HEK293 (cell line): Measurements from ENCODE around the gene ARHGAP33.

Experiments
- CTCF ChIP-seq: fragments of 450-650 bp; formaldehyde crosslinking; IDR thresholded peaks from 2 replicates; pipeline ENCODE4 v1.5.1; 2016; ENCODE audit warnings: missing biosample characterization, missing genetic modification characterization
- SALL2 ChIP-seq: fragments of 450-650 bp; formaldehyde crosslinking; IDR thresholded peaks from 2 replicates; pipeline ENCODE4 v1.5.0; 2017; ENCODE audit warnings: missing biosample characterization, mild to moderate bottlenecking, missing genetic modification characterization, borderline replicate concordance
- ZNF121 ChIP-seq: fragments of 450-650 bp; formaldehyde crosslinking; IDR thresholded peaks from 2 replicates; pipeline ENCODE4 v1.5.1; 2016; ENCODE audit warnings: missing biosample characterization, missing genetic modification characterization
- ZNF146 ChIP-seq: fragments of 450-650 bp; formaldehyde crosslinking; IDR thresholded peaks from 2 replicates; pipeline ENCODE4 v1.5.1; 2016; ENCODE audit warnings: missing biosample characterization, missing genetic modification characterization
- ZNF560 ChIP-seq: fragments of 450-650 bp; formaldehyde crosslinking; IDR thresholded peaks from 2 replicates; pipeline ENCODE4 v1.5.1; 2017; ENCODE audit warnings: missing biosample characterization, missing genetic modification characterization, borderline replicate concordance
- ZNF561 ChIP-seq: fragments of 450-650 bp; IDR thresholded peaks from 2 replicates; pipeline ENCODE4 v1.5.1; 2018; ENCODE audit warnings: missing biosample characterization, missing genetic modification characterization, borderline replicate concordance
- ZNF768 ChIP-seq: fragments of 450-650 bp; formaldehyde crosslinking; IDR thresholded peaks from 2 replicates; pipeline ENCODE4 v1.5.1; 2018; ENCODE audit warnings: missing biosample characterization, mild to moderate bottlenecking, missing genetic modification characterization
- TF ChIP-seq, protein P1 (sequence below): fragments of 450-650 bp; formaldehyde crosslinking; IDR thresholded peaks from 2 replicates; pipeline ENCODE4 v1.5.1; 2016; ENCODE audit warnings: missing biosample characterization, missing genetic modification characterization
- TF ChIP-seq, protein P2 (sequence below): fragments of 450-650 bp; formaldehyde crosslinking; IDR thresholded peaks from 2 replicates; pipeline ENCODE4 v1.5.1; 2016; ENCODE audit warnings: missing biosample characterization, missing genetic modification characterization
- TF ChIP-seq, protein P3 (sequence below): fragments of 450-650 bp; formaldehyde crosslinking; IDR thresholded peaks from 2 replicates; pipeline ENCODE4 v1.5.1; 2016; ENCODE audit warnings: missing biosample characterization, missing genetic modification characterization

- TF ChIP-seq CTCF (no peak), SALL2 (tag by site-specific recombination) (no peak), ZNF561 (no peak), ZNF146 (tag by site-specific recombination) (no peak), ZNF121 (no peak), ZNF768 (tag by site-specific recombination) (no peak), ZNF560 (tag by site-specific recombination) (no peak)
- TF ChIP-seq, protein P1, sequence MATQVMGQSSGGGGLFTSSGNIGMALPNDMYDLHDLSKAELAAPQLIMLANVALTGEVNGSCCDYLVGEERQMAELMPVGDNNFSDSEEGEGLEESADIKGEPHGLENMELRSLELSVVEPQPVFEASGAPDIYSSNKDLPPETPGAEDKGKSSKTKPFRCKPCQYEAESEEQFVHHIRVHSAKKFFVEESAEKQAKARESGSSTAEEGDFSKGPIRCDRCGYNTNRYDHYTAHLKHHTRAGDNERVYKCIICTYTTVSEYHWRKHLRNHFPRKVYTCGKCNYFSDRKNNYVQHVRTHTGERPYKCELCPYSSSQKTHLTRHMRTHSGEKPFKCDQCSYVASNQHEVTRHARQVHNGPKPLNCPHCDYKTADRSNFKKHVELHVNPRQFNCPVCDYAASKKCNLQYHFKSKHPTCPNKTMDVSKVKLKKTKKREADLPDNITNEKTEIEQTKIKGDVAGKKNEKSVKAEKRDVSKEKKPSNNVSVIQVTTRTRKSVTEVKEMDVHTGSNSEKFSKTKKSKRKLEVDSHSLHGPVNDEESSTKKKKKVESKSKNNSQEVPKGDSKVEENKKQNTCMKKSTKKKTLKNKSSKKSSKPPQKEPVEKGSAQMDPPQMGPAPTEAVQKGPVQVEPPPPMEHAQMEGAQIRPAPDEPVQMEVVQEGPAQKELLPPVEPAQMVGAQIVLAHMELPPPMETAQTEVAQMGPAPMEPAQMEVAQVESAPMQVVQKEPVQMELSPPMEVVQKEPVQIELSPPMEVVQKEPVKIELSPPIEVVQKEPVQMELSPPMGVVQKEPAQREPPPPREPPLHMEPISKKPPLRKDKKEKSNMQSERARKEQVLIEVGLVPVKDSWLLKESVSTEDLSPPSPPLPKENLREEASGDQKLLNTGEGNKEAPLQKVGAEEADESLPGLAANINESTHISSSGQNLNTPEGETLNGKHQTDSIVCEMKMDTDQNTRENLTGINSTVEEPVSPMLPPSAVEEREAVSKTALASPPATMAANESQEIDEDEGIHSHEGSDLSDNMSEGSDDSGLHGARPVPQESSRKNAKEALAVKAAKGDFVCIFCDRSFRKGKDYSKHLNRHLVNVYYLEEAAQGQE (tag by site-specific recombination) = no peak
- TF ChIP-seq, protein P2, sequence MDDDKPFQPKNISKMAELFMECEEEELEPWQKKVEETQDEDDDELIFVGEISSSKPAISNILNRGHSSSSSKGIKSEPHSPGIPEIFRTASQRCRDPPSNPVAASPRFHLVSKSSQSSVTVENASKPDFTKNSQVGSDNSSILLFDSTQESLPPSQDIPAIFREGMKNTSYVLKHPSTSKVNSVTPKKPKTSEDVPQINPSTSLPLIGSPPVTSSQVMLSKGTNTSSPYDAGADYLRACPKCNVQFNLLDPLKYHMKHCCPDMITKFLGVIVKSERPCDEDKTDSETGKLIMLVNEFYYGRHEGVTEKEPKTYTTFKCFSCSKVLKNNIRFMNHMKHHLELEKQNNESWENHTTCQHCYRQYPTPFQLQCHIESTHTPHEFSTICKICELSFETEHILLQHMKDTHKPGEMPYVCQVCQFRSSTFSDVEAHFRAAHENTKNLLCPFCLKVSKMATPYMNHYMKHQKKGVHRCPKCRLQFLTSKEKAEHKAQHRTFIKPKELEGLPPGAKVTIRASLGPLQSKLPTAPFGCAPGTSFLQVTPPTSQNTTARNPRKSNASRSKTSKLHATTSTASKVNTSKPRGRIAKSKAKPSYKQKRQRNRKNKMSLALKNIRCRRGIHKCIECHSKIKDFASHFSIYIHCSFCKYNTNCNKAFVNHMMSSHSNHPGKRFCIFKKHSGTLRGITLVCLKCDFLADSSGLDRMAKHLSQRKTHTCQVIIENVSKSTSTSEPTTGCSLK = no peak
- TF ChIP-seq, protein P3, sequence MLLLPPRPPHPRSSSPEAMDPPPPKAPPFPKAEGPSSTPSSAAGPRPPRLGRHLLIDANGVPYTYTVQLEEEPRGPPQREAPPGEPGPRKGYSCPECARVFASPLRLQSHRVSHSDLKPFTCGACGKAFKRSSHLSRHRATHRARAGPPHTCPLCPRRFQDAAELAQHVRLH (tag by site-specific recombination) = no peak
These were observed 13.0 kb downstream of the ARHGAP33 start for GRCh38 chr19:35788205-35788960.
